HG02840 (cell line): ENCODE data around the gene RANBP9.

Experiments used
- ATAC-seq: cut with Tn5 transposase; IDR thresholded peaks from one replicate; pipeline ENCODE4 v1.9.1; 2021; ENCODE audit warnings: mild to moderate bottlenecking, moderate library complexity, moderate number of reproducible peaks; ENCODE audit not compliant: unreplicated experiment, low FRiP score

The RANBP9 gene

GRCh38 chr6:13611715-13612114, 99.9 kb downstream of the RANBP9 start:
- no peak for ATAC-seq

- ATAC-seq: no peak
These were observed 106.0 kb downstream of the RANBP9 start for GRCh38 chr6:13605634-13606033.

DNA sequence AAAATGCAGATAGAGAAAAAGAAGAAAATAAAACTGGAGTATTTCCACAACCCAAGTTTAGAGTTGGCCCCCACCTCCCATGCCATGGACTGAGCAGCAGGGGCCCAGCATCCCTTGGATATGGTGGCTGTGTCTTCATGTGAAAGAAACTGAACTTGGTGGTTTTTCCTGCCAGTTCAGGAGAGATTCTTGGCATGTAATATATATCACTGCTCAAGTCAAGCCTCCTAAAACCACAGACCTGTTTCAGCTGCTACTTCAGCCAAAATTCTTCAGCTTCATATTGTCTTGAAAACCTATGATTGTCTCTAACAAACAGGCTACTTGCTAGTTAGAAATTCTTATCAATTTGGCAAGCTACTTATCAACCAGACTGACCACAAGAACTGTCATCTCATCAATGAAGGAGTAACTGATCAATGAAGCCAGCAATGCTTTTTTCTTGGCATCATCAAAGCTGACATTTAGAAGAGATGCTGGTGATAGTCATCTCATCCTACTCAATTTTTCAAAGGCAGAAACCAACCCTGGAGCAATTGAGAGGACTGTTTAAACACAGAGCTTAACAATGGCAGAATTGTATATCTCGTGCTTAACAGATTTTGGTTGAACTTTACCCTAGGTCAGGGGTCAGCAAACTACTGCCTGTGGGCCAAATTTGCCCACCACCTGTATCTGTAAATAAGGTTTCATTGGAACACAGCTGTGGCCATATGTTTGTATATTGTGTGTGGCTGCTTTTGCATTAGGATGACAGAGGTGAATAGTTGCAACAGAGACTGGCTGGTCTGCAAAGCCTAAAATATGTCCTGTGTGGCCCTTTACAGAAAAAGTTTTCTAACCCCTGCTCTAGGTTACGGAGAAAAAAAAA, 106.9 kb downstream of the RANBP9 start:
- no peak for ATAC-seq

- no peak for ATAC-seq
These were observed 107.5 kb downstream of the RANBP9 start for GRCh38 chr6:13604135-13604534.

GRCh38 chr6:13600036-13600435, 111.6 kb downstream of the RANBP9 start:
- no peak for ATAC-seq

GRCh38 chr6:13597073-13597472, 114.6 kb downstream of the RANBP9 start:
- ATAC-seq: no peak

- ATAC-seq: no peak
These were observed 117.9 kb downstream of the RANBP9 start for GRCh38 chr6:13593720-13594119.

GRCh38 chr6:13593103-13593502, 118.5 kb downstream of the RANBP9 start:
- no peak for ATAC-seq

DNA sequence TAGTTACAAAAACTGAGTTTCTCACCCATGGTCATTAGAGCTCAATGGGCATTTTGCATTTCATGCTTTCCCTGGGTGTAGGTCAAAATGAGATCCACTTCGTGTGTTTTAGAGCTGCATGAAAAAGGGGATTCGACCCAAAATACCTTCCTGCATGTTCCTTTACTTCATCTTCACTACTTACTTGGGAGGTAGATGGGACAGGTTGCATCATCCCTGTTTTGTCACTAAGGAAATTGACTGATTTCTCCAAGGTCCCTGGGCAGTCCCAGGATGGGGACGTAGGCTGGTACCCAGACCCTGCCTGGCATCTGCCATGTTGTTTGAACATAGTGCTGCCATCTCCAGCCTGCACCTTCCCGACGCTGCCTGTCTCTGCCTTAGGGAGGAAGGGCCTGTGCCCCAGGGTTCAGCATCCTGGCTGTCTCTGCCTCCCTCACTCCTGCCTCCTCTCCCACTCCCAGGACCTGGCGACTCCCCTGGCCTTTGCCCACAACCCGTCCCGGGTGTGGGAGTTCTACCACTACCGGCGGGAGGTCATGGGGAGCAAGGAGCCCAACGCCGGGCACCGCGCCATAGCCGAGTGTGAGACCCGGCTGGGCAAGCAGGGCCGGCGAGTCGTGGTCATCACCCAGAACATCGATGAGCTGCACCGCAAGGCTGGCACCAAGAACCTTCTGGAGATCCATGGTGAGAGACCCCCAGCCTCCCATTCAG, 120.3 kb downstream of the RANBP9 start:
- ATAC-seq: no peak

GRCh38 chr6:13590574-13591153, 121.0 kb downstream of the RANBP9 start:
- ATAC-seq: no peak

DNA sequence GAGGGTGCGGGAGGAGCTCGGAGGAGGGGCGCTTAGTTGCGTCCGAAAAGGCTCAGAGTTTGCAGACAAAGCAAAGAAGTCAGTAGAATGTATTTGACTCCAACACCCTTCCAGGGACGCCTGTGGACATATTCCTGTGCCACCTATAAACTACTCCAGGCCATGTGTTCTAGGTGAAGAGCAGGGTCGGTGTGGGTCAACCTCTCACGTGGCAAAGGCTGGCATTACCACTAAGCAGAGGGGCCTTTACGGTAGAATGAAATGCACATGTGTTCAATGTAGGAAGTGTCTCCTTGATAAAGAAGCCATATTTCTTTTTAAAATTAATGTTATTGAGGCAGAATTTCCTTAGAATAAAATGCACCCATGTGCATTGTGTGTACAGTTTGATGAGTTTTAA, 121.8 kb downstream of the RANBP9 start:
- ATAC-seq: no peak

- no peak for ATAC-seq
These were observed 124.8 kb downstream of the RANBP9 start for GRCh38 chr6:13586603-13587542.

DNA sequence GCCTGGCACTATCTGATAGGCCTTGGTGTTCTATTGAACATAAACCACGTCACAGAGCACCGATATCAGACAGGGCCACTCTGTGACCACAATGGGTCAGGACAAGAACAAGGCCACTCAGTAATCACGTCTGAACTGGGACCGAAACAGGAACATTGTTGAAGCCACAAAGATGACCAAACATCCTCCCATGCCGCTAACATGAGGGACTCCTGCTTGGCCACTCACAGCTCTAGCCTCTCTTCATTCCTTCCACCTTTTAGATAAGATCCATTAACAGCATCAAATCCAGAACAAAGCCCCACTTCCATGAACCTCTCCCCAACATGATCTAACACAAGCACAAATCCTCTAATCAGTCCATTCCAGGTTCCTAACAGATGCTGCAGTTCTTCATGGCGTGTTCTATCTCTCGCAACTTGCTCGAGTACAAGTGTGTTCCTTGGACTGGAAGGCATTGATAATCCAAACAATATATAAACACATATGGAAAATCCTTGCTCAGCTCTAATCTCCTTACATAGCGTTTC, 129.9 kb downstream of the RANBP9 start:
- ATAC-seq: no peak

DNA sequence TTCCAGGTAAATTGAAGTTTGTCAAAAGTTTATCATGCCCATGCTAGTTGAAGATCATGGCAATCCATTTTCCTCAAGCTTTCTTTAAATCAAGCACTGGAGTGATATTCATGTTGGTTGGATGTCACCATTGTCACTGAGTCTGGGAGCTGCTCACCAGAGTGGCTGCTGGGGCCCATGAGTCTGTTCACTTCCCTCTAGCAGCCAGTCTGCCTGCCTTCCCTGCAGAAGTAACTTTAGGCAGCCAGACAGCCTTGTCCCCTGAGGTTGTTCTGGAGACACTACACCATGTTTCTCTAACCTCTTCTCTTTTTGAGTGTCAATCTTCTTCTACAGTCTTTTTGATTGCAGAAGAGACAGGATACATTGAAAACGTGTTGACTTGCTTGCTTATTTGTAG, 131.7 kb downstream of the RANBP9 start:
- ATAC-seq: no peak

- ATAC-seq: no peak
These were observed 133.7 kb downstream of the RANBP9 start for GRCh38 chr6:13577926-13578325.

DNA sequence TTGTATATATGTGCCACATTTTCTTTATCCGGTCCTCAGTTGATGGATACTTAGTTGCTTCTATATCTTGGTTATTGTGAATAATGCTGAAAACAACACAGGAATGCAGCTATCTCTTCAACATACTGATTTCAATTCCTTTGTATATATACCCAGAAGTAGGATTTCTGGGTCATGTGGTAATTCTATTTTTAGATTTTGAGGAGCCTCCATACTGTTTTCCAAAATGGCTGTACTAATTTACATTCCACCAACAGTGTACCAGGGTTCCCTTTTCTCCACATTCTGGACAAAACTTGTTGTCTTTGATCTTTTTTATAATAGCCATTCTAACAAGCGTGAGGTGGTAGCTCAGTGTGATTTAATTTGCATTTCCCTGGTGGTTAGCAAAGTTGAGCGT, 135.6 kb downstream of the RANBP9 start:
- no peak for ATAC-seq

DNA sequence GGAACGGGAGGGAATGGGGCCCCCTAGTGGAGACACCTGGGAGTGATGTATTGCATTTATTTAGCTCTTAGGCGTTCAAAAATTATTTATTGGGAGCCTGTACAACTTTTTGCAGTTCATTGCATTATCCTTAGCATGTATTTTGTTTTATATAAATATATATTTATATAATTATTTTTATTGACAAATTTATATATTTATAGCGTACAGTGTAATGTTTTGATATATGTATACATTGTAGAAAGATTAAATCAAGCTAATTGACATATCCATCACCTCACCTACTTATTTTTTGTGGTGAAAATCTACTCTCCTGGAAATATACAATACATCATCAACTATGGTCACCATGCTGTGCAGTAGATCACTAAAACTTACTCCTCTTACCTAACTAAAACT, 136.3 kb downstream of the RANBP9 start:
- ATAC-seq: no peak

- peak; percentile 63 for ATAC-seq
These were observed 136.9 kb downstream of the RANBP9 start, which contains the start of gene SIRT5 for GRCh38 chr6:13574571-13575376. SIRT5 (plus strand) TSS chr6:13574601; CDS start chr6:13584111, 9,510 bp downstream.

DNA sequence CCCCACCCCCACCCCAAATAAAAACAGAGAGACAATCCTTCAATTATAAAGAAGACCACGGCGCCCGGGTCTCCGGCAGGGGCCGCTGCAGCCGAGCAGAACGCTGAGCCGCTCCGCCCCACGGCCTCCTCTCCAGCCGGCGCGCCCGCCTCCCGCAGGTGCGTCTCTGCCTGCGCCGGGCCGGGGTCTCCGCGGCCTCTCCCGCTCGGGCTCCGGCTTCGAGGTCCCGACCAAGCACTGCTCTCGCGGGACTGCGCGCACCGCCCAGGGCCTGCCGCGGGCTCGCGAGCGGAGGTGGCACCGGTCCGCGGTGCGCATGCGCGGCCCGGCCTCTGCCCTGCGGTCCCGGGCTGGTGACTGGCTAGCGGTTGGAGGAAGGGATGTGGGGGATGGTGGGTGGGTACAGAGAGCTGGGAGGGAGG, 137.5 kb downstream of the RANBP9 start:
- ATAC-seq: peak; percentile 74
